Kidney glomerular epithelial cell (primary cell): Measurements from ENCODE around the gene CCDC183.

Source experiments
- DNase-seq: peaks from one replicate; lab custom pipeline; 2025; lab: John Stamatoyannopoulos, UW

CCDC183 gene

DNA sequence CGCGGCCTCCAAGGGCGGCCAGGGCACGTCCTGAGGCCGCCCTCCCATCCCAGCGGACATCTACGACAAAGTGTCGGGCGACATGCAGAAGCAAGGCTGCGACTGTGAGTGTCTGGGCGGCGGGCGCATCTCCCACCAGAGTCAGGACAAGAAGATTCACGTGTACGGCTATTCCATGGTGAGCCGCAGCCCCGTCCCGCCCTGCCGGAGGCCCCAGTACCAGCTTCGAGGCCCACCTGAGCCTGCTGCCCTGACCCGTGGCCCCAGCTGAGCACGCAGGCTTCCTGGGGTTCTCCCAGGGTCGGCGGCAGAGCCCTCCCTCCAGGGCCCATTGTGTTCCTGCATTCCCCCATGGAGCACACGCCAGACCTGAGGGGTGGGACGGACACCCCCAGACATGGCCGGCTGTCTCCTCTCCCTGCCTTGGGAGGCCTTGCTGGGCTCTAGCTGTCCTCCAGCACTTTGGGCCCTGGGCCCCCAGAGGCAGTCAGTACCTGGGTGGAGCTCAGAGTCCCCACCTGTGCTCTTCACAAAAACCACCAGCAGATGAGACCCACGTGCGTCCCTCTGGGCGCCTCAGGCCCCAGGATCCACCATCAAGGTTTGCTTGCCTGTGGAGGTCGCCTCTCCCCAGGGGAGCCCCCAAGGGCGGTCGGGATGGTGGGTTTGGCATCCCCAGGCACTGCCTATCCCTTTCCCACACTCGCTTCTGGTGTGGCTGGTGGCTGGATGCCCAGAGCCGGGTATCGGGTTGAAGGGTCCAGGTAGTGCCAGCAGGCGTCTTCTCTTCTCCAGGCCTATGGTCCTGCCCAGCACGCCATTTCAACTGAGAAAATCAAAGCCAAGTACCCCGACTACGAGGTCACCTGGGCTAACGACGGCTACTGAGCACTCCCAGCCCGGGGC lies 54.1 kb downstream of the CCDC183 start:
- no peak for DNase-seq

DNA sequence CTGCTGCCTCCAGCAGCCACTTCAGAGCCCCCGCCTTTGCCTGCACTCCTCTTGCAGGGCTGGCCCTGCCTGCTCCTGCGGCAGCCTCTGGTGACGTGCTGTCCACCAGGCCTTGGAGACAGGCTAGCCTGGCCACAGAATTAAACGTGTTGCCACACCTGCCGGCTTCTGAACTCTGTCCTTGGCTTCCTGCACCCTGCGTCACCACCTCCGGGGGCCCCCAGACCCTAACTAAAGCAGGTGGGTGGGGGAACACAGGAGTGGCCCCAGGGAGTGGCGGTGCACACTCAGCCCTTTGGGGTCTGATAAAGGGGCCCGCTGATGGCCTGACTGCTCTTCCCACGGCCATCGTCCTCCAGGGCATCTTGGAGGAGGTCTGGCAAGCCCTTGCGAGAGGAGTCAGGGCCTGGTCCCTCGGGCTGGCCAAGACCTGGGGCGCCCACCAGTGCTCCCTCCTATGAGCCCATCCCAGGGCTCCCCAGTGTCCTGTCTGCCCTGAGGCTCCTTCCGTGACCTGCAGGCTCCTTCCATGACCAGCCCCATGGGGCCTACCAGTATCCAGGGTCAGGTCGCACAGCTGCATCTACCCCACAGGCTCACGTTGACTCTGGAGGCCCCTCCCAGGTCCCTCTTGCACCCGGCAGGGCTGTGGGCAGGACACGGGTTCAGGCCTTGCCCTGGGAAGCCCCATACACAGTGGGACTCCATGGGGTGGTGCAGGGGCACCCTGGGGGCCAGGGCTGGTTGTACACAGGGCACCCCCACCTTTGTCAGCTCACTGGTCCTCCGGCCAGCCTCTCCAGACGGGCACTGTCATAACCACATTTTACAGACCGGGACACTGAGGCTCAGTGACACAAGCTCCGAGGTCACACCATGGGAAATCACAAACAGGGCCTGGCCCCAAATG lies 55.0 kb downstream of the CCDC183 start:
- DNase-seq = no peak

DNA sequence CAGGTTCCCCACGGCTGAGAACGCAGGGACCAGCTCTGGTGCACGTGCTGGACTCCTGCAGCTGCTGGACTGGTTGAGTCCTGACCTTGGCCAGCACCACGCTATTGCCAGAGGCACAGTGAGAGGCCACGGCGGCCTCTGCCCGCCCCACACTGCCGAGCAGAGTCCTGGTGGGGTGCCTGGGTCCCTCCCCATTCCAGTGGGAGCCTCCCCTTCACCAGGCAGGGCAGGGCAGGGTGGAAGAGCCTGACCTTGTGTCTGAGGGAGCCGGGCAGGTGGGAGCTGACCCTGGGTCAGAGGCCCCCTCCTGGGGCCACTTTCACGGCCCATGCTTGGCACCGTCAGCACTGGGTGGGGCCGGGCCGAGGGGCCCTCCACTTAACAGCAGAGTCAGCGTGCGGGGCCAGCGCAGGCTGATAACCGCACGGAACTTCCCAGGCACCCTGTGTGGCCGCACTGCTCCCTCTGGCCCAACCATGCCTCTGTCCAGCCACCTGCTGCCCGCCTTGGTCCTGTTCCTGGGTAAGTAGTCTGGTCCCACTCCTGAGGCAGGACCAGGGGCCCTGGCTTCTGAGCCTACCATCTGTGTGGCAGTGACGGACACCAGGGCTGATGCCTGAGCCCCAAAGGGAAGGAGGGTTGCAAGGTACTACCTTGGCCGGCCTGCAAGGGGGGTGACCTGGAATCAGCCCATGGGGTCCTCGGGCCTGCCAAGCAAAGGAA lies 56.0 kb downstream of the CCDC183 start, which contains the start of gene MAMDC4:
MAMDC4 (plus strand) TSS at position 406 of the 723 bp plus-strand sequence; CDS start at position 477, 71 bp downstream.
- DNase-seq = no peak

DNA sequence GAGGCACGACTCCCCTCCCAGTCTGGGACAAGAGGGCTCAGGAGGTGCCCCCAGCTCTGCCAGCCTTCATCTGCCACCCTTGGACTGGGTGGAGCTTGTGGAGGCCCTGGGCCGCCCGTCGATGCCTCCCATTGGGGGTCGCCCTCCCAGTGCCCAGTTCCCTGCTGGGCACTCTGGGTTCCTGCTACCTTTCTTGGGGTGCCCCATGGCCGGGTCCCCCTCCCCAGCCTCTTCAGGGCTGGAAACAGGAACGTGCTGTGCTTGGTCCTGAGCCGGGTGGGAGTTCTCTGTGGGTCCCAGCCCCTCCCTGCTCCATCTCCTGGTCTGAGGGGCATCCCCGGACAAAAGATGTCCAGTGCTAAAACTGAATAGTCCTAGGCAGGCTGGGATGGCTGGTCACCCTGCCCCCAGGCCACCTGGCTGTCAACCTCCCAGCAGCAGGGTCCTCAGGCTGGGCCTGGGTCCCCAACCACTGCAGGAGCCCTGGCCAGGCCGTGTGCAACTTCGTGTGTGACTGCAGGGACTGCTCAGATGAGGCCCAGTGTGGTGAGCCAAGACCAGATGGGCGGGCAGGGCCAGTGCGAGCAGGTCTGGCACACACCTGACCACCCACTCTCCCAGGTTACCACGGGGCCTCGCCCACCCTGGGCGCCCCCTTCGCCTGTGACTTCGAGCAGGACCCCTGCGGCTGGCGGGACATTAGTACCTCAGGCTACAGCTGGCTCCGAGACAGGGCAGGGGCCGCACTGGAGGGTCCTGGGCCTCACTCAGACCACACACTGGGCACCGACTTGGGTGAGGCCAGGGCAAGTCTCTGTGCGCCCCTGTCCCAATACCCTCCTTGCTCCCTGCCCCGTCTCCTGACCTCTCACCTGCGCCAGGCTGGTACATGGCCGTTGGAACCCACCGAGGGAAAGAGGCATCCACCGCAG lies 56.8 kb downstream of the CCDC183 start:
- no peak for DNase-seq

DNA sequence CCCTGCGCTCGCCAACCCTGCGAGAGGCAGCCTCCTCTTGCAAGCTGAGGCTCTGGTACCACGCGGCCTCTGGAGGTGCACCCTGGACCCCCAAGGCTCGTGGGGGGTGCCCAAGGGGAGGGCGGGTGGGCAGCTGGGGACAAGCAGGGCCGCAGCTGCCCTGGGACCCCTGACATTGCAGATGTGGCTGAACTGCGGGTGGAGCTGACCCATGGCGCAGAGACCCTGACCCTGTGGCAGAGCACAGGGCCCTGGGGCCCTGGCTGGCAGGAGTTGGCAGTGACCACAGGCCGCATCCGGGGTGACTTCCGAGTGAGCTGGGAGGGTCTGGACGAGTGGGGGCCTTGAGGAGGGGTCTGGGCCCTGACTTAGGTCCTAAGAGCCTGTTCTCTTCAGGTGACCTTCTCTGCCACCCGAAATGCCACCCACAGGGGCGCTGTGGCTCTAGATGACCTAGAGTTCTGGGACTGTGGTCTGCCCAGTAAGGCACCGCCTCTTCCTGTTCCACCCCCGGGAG lies 57.5 kb downstream of the CCDC183 start:
- no peak for DNase-seq

DNA sequence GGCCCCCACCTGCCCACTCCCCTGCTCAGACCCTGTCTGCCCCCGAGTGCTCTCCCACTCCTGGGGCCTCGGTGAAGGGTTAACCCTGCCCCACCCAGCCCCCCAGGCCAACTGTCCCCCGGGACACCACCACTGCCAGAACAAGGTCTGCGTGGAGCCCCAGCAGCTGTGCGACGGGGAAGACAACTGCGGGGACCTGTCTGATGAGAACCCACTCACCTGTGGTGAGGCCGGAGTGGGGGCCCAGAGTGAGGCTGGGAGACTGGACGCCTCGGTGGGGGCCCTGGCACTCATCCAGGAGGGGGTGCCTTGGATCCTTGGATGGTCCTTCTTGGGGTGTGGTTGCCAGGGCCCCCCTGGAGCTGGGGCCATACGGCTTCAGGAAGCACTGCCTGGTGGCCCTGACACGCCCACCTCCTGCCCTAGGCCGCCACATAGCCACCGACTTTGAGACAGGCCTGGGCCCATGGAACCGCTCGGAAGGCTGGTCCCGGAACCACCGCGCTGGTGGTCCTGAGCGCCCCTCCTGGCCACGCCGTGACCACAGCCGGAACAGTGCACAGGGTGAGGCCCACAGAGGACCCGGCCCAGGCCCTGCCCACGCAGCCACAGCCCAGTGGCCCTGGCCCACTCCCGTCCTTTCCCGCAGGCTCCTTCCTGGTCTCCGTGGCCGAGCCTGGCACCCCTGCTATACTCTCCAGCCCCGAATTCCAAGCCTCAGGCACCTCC lies 58.1 kb downstream of the CCDC183 start:
- no peak for DNase-seq

DNA sequence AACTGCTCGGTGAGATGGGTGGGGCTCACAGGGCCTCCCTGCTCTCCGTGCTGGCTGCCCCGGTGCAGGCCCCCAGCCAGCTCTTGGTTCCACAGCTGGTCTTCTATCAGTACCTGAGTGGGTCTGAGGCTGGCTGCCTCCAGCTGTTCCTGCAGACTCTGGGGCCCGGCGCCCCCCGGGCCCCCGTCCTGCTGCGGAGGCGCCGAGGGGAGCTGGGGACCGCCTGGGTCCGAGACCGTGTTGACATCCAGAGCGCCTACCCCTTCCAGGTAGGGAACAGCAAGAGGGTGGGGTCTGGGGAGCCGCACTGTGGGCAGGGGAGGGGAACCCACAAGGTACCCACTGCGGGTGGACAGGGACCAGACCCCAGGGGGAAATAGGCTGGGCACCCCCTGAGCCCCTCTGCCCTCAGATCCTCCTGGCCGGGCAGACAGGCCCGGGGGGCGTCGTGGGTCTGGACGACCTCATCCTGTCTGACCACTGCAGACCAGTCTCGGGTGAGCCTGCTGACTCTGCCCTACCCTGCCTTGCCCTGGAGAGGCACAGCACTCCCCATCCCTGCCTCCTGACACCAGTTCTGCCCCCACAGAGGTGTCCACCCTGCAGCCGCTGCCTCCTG lies 58.8 kb downstream of the CCDC183 start:
- no peak for DNase-seq

DNA sequence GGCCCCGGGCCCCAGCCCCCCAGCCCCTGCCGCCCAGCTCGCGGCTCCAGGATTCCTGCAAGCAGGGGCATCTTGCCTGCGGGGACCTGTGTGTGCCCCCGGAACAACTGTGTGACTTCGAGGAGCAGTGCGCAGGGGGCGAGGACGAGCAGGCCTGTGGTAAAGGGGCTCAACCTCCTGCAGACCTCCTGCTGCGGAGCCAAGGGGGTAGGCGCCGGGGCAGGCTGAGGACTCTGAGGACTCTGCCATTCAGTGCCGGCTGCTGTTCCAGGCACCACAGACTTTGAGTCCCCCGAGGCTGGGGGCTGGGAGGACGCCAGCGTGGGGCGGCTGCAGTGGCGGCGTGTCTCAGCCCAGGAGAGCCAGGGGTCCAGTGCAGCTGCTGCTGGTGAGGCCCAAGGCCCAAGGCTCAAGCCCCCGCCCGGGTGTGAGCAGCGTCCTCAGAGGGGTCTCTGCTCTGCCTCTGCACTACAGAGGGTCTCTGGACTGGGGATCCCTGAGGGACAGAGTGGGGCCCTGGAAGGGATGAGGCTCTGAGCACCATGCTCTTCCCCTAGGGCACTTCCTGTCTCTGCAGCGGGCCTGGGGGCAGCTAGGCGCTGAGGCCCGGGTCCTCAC lies 59.4 kb downstream of the CCDC183 start:
- DNase-seq = no peak

DNA sequence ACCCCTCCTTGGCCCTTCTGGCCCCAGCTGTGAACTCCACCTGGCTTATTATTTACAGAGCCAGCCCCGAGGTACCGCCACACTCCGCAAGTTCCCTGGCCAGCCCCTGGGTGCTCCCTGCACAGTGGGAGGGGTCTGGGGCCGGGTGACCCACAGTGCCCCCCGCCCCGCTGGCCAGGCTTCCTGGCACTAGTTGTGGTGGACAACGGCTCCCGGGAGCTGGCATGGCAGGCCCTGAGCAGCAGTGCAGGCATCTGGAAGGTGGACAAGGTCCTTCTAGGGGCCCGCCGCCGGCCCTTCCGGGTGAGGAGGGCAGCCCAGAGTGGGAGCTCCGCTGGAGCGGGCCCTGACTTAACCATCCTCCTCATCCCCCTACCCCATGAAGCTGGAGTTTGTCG lies 59.9 kb downstream of the CCDC183 start:
- DNase-seq = no peak

DNA sequence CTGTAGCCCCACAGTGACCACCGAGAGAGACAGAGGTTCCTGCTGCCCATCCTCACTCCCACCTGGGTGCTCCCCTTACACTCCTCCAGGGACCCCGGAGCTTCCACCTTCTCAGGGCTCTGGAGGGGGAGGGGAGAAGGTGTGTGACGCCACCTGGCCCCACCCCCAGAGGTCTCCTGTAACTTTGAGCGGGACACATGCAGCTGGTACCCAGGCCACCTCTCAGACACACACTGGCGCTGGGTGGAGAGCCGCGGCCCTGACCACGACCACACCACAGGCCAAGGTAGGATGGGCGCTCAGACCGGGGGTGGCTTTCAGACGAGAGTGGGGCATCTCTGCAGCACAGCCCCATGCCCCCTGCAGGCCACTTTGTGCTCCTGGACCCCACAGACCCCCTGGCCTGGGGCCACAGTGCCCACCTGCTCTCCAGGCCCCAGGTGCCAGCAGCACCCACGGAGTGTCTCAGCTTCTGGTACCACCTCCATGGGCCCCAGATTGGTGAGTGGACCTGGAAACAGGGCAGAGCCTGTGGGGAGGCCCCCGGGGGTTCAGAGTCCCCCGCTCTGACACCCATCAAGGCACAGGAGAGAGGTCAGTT lies 60.5 kb downstream of the CCDC183 start:
- no peak for DNase-seq

DNA sequence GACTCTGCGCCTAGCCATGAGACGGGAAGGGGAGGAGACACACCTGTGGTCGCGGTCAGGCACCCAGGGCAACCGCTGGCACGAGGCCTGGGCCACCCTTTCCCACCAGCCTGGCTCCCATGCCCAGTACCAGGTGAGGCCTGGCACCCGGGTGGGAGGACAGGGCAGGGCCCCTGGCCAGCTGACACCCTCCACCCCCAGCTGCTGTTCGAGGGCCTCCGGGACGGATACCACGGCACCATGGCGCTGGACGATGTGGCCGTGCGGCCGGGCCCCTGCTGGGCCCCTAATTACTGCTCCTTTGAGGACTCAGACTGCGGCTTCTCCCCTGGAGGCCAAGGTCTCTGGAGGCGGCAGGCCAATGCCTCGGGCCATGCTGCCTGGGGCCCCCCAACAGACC lies 61.0 kb downstream of the CCDC183 start:
- DNase-seq = no peak
